Right lobe of liver (tissue), 4 donors: ENCODE results near the gene GIT1.

ENCODE experiments used
- POLR2A ChIP-seq: fragments of 450-650 bp; IDR thresholded peaks from one replicate; pipeline ENCODE4 v1.6.1; 2017; ENCODE audit warnings: antibody characterized with exemption, mild to moderate bottlenecking
- TF ChIP-seq, protein P1 (sequence below), 4 donors: fragments of 200-600 bp in 3 of 4; fragments of 450-650 bp in 1 of 4; IDR thresholded peaks; one replicate each; pipeline versions ENCODE4 v1.5.1 to v1.8.0; 2016 to 2022; ENCODE audit warnings: antibody characterized with exemption in 4 of 4, mild to moderate bottlenecking in 2 of 4
- donor health status: DM: no; HTN: no; CAD: no.
- donor health status: DM: no; HTN: no; CAD: no.
- donor health status: DM: no; HTN: yes; CAD: no.

DNA sequence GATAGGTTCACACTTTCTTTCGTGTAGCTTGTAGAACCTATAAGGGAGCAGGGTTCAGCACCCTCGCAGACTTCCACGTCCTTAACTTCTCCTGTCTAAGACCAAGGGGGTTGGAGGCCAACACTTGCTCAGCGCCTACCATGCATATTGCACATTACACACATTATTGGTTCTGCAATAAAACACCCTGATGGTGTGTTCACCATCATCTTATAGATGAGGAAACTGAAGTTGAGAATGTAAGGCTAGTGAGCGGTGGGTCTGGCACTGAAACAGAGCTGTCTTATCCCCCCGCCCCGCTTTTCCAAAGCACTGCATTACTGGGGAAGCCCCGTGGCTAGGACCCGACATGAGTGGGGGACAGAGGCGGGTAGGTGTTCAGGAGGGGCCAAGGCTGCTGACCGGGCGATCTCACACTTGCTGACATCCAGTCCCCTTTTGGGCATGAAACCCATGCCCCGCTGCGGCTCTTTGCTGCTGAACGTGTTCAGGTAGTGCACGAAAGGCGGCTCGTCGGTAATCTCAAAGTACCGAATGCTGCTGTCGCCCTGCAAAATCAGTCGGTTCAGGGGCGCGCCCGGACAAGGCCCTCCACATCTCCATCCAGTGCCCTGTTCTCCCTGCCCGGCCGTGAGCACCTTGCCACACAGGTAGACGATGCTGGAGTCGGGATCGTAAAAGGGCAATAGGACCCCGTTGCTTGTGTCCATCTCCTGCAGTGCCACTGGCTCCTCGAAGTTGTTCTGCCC, 27.0 kb upstream of the GIT1 start:
- TF ChIP-seq, protein P1, sequence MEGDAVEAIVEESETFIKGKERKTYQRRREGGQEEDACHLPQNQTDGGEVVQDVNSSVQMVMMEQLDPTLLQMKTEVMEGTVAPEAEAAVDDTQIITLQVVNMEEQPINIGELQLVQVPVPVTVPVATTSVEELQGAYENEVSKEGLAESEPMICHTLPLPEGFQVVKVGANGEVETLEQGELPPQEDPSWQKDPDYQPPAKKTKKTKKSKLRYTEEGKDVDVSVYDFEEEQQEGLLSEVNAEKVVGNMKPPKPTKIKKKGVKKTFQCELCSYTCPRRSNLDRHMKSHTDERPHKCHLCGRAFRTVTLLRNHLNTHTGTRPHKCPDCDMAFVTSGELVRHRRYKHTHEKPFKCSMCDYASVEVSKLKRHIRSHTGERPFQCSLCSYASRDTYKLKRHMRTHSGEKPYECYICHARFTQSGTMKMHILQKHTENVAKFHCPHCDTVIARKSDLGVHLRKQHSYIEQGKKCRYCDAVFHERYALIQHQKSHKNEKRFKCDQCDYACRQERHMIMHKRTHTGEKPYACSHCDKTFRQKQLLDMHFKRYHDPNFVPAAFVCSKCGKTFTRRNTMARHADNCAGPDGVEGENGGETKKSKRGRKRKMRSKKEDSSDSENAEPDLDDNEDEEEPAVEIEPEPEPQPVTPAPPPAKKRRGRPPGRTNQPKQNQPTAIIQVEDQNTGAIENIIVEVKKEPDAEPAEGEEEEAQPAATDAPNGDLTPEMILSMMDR (IDR thresholded peaks at IDR 0.05), result no peak
- no peak for TF ChIP-seq POLR2A
